NK-92 (cell line): ENCODE measurements around the gene KCNAB1.

ENCODE experiments used
- DNase-seq: peaks from one replicate; lab custom pipeline; 2025; ENCODE audit not compliant: unreplicated experiment; lab: John Stamatoyannopoulos, UW

Gene KCNAB1

DNA sequence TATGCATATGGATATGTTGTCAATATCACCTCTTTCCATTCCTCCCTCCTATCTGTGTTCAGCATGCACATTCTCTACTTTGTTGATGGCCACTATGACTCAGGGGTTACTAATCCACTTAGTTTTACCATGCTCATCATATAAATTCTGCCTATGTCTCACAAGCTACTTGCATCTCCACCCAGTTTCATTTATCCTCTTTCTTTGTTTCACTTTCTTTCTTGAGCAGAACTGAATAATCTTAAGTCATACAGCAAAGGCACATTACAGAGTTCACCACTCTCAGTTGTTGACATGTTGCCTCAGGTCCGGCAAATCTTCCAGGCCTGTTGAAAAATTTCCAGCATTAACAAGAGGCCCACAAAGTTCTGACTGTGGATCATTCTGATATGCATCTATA is 363.0 kb downstream of the KCNAB1 start:
- no peak for DNase-seq

GRCh38 chr3:156483961-156484787 is 363.8 kb downstream of the KCNAB1 start:
- no peak for DNase-seq

- DNase-seq, result no peak
These were observed 368.4 kb downstream of the KCNAB1 start for GRCh38 chr3:156488767-156489166.

- no peak for DNase-seq
These were observed 369.1 kb downstream of the KCNAB1 start for GRCh38 chr3:156489462-156489911.

DNA sequence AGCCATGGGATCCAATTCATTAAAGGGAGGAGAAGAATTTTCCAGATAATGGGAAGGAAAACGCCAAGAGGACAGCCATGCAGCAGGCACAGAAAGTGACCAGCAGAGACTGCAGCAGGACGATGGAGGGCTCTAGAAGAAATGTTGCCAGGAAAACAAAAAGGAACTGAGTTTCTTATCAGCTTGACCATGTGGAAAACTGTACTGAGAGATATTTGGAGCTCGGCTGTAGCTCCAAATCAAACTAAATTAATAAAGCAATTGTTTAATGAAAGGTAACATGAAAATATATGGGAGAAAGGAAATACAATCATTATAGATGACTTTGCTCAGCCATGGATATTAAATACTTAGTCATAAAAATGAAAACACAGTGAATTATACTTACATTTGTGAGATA is 370.8 kb downstream of the KCNAB1 start:
- DNase-seq, result no peak

GRCh38 chr3:156492801-156493261 is 372.5 kb downstream of the KCNAB1 start:
- no peak for DNase-seq

DNA sequence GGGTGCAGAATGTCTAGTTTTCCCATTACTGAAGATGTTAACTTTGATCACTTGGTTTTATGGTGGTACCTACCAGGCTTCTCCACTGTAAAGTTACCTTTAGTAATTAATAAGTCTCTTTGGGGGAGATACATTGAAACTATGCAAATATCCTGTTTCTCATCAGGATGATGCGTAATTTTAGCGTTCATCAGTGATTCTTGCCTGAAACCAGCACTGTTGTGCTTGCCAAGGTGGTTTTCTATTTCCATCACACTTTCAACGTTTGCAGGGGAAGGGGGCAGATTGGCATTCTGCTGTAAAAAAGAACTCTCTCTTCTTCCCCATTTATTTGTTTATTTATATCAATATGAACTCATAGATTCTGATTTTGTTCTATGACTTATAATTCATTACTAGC is 373.5 kb downstream of the KCNAB1 start:
- DNase-seq, result no peak

- DNase-seq, result no peak
These were observed 375.4 kb downstream of the KCNAB1 start for GRCh38 chr3:156495816-156496215.

DNA sequence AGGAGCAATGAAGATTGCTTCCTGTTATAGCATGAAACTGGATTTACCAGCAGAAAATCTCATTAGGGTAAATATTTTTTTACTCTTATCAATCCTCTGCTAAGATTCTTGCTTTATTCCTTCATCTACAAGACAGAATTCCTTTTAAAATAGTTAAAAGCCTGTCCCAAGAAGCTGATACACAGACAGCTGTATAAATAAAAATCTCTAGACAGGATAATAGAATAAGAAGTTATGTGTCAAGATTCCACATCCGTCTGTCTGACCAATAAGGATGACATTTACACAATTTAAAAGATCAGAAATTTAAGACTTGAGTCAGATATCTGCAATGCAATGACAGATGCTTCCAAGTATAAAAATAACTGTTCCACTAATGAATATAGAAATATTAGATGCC is 376.9 kb downstream of the KCNAB1 start:
- DNase-seq, result no peak

DNA sequence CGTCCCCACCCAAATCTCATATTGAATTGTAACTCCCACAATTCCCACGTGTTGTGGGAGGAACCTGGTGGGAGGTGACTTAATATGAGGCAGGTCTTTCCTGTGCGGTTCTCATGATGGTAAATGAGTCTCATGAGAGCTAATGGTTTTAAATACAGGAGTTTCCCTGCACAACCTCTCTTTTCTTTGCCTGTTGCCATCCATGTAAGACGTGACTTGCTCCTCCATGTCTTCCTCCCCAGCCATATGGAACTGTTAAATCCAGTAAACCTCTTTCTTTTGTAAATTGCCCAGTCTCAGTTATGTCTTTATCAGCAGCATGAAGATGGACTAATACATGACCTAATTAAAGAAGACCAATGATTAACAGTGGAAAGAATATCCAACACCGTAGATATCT is 377.9 kb downstream of the KCNAB1 start:
- DNase-seq, result no peak

- DNase-seq, result no peak
These were observed 386.9 kb downstream of the KCNAB1 start for GRCh38 chr3:156507285-156507684.

- DNase-seq, result no peak
These were observed 389.1 kb downstream of the KCNAB1 start for GRCh38 chr3:156509189-156510174.

DNA sequence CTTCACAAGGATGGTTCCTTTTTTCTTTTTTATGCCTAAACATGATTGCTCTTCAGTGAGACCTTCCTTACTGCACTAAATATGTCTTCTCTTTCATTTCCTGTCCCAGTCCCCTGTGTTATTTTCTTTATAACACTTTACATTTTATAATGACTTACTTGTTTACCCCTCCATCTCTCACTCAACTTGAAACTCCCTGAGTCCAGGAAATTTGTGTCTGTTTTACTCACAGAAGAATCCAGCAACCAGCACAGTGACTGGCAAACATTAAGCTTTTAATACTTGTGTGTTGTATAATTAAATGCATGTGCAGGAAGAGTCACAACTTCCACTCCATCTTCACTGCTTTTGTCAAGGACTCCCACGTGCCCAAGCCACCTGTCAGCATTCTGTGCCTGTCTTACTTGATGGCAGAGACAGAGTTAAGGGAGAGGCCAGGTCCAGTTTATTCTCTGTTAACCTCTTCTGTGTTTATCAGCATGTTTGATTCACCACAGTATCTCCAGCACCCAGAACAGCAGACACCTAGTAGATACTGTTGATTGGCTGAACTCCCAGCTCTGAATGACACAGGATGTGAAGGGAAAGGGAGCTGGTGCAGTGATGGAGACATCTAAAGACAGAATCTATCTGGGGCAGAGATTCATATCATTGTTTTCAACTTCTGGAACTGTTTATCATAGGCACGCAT is 391.8 kb downstream of the KCNAB1 start:
- DNase-seq, result no peak

DNA sequence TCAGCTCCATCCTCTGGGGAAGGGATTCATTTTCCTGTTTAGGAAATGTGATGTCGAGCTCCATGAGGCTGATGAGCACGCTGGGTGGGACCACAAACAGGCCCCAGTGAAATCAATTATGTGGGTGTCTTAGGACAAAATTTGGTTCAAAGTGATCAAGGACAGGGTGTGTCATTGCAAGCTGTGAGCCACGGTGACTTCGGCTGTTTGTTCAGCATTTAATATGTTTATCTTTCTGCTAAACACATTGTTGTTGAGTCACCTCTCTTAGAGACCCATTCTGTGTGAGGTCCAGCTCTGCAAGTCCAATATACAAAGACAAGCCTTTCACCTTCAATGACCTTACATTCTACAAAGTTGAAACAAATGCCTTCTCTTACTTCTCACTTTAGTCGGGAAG is 393.2 kb downstream of the KCNAB1 start:
- DNase-seq, result no peak

DNA sequence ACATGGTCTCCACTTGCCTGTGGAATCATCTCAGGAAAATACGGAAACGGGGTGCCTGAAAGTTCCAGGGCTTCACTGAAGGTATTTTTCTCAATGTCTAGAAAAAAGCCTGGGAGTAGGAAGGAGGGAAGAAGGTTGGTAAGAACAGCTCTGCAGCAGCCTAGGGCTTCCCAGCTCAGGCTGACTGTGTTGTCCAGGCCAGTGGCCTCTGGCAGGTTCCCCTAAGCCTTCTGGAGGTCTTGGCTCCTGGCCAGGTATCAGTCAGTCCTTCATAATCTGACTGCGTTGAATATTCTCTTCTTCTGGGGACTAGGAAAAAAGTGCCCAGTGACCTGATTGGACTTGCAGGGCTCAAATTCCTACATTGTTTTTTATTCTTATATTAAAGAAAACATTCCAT is 395.9 kb downstream of the KCNAB1 start:
- DNase-seq, result no peak

DNA sequence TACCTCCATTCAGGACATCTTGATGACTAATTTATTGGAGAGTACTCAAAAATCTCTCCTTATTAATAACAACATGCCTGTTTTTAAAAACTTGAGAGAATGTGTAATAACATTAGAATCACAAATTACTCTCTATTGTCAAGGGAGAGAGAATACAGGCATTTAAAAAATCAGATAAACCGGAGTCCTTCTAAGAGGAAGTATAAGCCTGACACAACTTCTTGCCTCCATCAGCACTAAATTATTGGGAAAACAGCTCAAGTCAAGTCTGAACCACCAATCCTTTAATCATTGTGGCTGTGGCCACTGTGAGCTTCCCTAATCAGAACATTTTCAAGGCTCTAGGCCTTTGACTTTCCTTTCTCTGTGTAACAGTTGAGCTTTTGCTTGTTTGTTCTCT is 396.6 kb downstream of the KCNAB1 start:
- no peak for DNase-seq

- DNase-seq, result no peak
These were observed 398.3 kb downstream of the KCNAB1 start for GRCh38 chr3:156518726-156519125.

DNA sequence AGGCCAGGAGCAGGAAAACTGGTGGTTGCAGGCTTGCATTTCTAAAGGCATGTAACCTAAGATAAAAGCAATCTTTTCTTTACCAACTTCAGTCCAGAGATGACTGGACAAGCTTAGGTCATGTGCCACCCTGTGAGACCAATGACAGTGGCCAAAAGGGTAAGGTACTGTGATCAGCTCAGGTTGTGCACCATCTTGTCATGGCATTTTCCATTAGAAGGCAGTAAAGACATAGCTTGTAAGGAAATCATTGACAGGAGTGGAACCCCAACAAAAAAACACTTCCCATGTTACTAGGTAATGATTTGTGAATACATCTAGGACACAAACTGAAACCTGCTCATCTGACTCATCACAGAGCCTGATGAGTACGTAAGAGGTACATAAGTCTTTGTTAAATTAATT is 399.4 kb downstream of the KCNAB1 start:
- DNase-seq, result no peak

- no peak for DNase-seq
These were observed 402.3 kb downstream of the KCNAB1 start for GRCh38 chr3:156522673-156523072.

DNA sequence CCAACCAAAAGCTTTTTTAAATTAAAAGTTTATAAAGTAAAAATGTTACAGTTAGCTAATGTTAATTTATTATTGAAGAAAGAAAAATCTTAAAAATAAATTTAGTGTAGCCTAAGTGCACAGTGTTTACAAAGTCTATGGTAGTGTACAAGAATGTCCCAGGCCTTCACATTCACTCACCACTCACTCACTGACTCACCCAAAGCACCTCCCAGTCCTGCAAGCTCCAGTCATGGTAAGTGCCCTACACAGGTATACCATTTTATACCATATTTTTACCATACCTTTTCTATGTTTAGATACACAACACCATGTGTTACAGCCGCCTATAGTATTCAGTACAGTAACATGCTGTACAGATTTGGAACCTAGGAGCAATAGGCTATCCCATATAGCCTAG is 405.4 kb downstream of the KCNAB1 start:
- DNase-seq, result no peak

- no peak for DNase-seq
These were observed 406.7 kb downstream of the KCNAB1 start for GRCh38 chr3:156527060-156527459.
